Measurements from ENCODE around the gene HSPB9. TPM values are rescaled to one million over a fixed set of nuclear protein-coding genes. Genes with fewer than 3 reads are reported as not detected.

The HSPB9 gene
- total and polyA plus RNA-seq, 10 of the 15 experiments (the other 5 are each of a cell fraction or from before 2014, with no cell fraction given) = 0.04 to 0.40 (median 0.11) TPM; not detected in 7

GRCh38 chr17:42087042-42087701, 35.4 kb upstream of the HSPB9 start:
- H3K79me2 ChIP-seq (ENCODE audit: control insufficient read depth, insufficient read depth, low read length) = no peaks in the 10 kb centered on the region
- no peaks in the 10 kb centered on the region for H3K9me3 ChIP-seq (replicated peaks; ENCODE audit: control insufficient read depth, insufficient read depth, low read length)
- in situ Hi-C loops (cut with MboI) (no loop called here), intact Hi-C loops (cut with micrococcal nuclease; ENCODE audit: unreplicated experiment) (no loop called here)
- 38% methylated on average over 7 of the region's 7 CpGs for WGBS (ENCODE audit: insufficient coverage, insufficient replicate concordance, low lambda C conversion rate, missing lambda C conversion rate)
- BruUV-seq (replicated peaks) = no TSS peak
- RAD21 ChIA-PET (ENCODE audit: unreplicated experiment) = no interaction called here
- no peak overlapping the region for H3K4me2 ChIP-seq (ENCODE audit: control insufficient read depth, insufficient read depth)
- no peak for ATAC-seq
- no peaks in the 10 kb centered on the region for H4K20me1 ChIP-seq (ENCODE audit: control insufficient read depth, insufficient read depth)
- no peaks in the 10 kb centered on the region for H3K4me1 ChIP-seq (ENCODE audit: control insufficient read depth, insufficient read depth, low read length)
- no peak for FAIRE-seq
- no peaks in the 10 kb centered on the region; a peak in 2 of 4 replicates for H3K27me3 ChIP-seq (replicated peaks in 1 of 2; ENCODE audit: control insufficient read depth in 2 of 2, insufficient read depth in 2 of 2, low read length in 1 of 2)
- CTCF ChIA-PET = interaction anchor here (2.1 to 3.0 kb wide), 2 partner anchors 14 to 20 kb away, joined by 6 to 10 read pairs; no protein-coding TSS in a partner anchor
- H3K4me3 ChIP-seq = no peak overlapping the region
- no peaks in the 10 kb centered on the region for H3K36me3 ChIP-seq (ENCODE audit: control insufficient read depth in 2 of 2, insufficient read depth in 2 of 2, low read length in 1 of 2)
- POLR2A ChIA-PET = no interaction called here
- H3K9ac ChIP-seq (ENCODE audit: control insufficient read depth, insufficient read depth, low read length) = no peak overlapping the region
- DNase-seq (ENCODE audit: low read depth, low spot score) = no peak
- SMC1A ChIA-PET (ENCODE audit: uncharacterized antibody, unreplicated experiment) = no interaction called here
- H3K27ac ChIP-seq (ENCODE audit: control insufficient read depth, insufficient read depth) = no peak overlapping the region
- H2AFZ ChIP-seq (ENCODE audit: control insufficient read depth, low read depth, low read length) = no peak overlapping the region
- no peak for TF ChIP-seq NR2C2 (IDR thresholded peaks at IDR 0.05; ENCODE audit: borderline replicate concordance, control insufficient read depth, insufficient read length, low read depth)
- no peak for TF ChIP-seq SREBF2 (IDR thresholded peaks at IDR 0.05; ENCODE audit: low read length)
- TF ChIP-seq ZBTB33 (IDR thresholded peaks at IDR 0.05) = no peak
- no peak for TF ChIP-seq FOS (IDR thresholded peaks at IDR 0.05; ENCODE audit: borderline replicate concordance, extremely low read depth, insufficient read length)
- TF ChIP-seq IRF5 (IDR thresholded peaks at IDR 0.05; ENCODE audit: borderline replicate concordance) = no peak
- no peak for TF ChIP-seq STAT1 (conservative IDR thresholded peaks at IDR 0.05)
- TF ChIP-seq EED (IDR thresholded peaks at IDR 0.05; ENCODE audit: low read depth) = no peak
- no peak for TF ChIP-seq SIX5 (IDR thresholded peaks at IDR 0.05; ENCODE audit: low read depth, low read length, severe bottlenecking)
- no peak for TF ChIP-seq RAD51 (IDR thresholded peaks at IDR 0.05)
- no peak for TF ChIP-seq HSF1 (IDR thresholded peaks at IDR 0.05; ENCODE audit: low read depth, low read length)
- TF ChIP-seq SUZ12 (IDR thresholded peaks at IDR 0.05; ENCODE audit: unreplicated experiment) = no peak
- no peak for TF ChIP-seq E2F4 (IDR thresholded peaks at IDR 0.05; ENCODE audit: low read depth, low read length)
- no peak for TF ChIP-seq SIN3A (IDR thresholded peaks at IDR 0.05; ENCODE audit: low read depth, low read length)
- TF ChIP-seq ZBTB11 (CRISPR knock-in tag; IDR thresholded peaks at IDR 0.05) = no peak
- TF ChIP-seq FOXM1 (IDR thresholded peaks at IDR 0.05; ENCODE audit: low read depth, low read length) = no peak
